Neural cell (in vitro differentiated cells): ENCODE data around the gene FBXO4.

Source experiments
- EP300 ChIP-seq: fragments of 450-650 bp; conservative IDR thresholded peaks from 2 replicates; pipeline ENCODE4 v1.6.1; 2014; ENCODE audit warnings: antibody characterized with exemption, mild to moderate bottlenecking, moderate library complexity; ENCODE audit not compliant: poor library complexity, severe bottlenecking
- EZH2 ChIP-seq: fragments of 200-600, 300-800 bp; shearing (Covaris generic), sonication (generic); IDR thresholded peaks from 2 replicates; pipeline ENCODE4 v1.6.1; 2014; ENCODE audit warnings: antibody characterized with exemption, low read length, borderline replicate concordance, mild to moderate bottlenecking; ENCODE audit not compliant: insufficient read depth, poor library complexity, severe bottlenecking
- MXI1 ChIP-seq: fragments of 450-650 bp; conservative IDR thresholded peaks from 2 replicates; pipeline ENCODE4 v1.6.1; 2014; ENCODE audit warnings: antibody characterized with exemption, mild to moderate bottlenecking; ENCODE audit not compliant: poor library complexity, severe bottlenecking
- POLR2AphosphoS5 ChIP-seq: IDR thresholded peaks from 2 replicates; pipeline ENCODE4 v1.6.1; 2012
- RAD21 ChIP-seq: fragments of 450-650 bp; conservative IDR thresholded peaks from 2 replicates; pipeline ENCODE4 v1.6.1; 2014; ENCODE audit warnings: antibody characterized with exemption, mild to moderate bottlenecking, moderate library complexity
- TAF1 ChIP-seq: IDR thresholded peaks from 2 replicates; pipeline ENCODE4 v1.6.1; 2012; ENCODE audit warnings: low read depth
- TF ChIP-seq, protein P1 (sequence below): fragments of 450-650 bp; IDR thresholded peaks from 2 replicates; pipeline ENCODE4 v1.5.1; 2014; ENCODE audit warnings: antibody characterized with exemption, mild to moderate bottlenecking, moderate library complexity; ENCODE audit not compliant: poor library complexity, severe bottlenecking
- TF ChIP-seq, protein P2 (sequence below): IDR thresholded peaks from 2 replicates; pipeline ENCODE4 v1.6.1; 2012; ENCODE audit warnings: borderline replicate concordance

- TF ChIP-seq, protein P1, sequence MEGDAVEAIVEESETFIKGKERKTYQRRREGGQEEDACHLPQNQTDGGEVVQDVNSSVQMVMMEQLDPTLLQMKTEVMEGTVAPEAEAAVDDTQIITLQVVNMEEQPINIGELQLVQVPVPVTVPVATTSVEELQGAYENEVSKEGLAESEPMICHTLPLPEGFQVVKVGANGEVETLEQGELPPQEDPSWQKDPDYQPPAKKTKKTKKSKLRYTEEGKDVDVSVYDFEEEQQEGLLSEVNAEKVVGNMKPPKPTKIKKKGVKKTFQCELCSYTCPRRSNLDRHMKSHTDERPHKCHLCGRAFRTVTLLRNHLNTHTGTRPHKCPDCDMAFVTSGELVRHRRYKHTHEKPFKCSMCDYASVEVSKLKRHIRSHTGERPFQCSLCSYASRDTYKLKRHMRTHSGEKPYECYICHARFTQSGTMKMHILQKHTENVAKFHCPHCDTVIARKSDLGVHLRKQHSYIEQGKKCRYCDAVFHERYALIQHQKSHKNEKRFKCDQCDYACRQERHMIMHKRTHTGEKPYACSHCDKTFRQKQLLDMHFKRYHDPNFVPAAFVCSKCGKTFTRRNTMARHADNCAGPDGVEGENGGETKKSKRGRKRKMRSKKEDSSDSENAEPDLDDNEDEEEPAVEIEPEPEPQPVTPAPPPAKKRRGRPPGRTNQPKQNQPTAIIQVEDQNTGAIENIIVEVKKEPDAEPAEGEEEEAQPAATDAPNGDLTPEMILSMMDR, result no peak
- TF ChIP-seq RAD21 (no peak), EP300 (no peak), MXI1 (no peak), TAF1 (no peak), POLR2AphosphoS5 (no peak), EZH2 (no peak)
- TF ChIP-seq, protein P2, sequence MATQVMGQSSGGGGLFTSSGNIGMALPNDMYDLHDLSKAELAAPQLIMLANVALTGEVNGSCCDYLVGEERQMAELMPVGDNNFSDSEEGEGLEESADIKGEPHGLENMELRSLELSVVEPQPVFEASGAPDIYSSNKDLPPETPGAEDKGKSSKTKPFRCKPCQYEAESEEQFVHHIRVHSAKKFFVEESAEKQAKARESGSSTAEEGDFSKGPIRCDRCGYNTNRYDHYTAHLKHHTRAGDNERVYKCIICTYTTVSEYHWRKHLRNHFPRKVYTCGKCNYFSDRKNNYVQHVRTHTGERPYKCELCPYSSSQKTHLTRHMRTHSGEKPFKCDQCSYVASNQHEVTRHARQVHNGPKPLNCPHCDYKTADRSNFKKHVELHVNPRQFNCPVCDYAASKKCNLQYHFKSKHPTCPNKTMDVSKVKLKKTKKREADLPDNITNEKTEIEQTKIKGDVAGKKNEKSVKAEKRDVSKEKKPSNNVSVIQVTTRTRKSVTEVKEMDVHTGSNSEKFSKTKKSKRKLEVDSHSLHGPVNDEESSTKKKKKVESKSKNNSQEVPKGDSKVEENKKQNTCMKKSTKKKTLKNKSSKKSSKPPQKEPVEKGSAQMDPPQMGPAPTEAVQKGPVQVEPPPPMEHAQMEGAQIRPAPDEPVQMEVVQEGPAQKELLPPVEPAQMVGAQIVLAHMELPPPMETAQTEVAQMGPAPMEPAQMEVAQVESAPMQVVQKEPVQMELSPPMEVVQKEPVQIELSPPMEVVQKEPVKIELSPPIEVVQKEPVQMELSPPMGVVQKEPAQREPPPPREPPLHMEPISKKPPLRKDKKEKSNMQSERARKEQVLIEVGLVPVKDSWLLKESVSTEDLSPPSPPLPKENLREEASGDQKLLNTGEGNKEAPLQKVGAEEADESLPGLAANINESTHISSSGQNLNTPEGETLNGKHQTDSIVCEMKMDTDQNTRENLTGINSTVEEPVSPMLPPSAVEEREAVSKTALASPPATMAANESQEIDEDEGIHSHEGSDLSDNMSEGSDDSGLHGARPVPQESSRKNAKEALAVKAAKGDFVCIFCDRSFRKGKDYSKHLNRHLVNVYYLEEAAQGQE, result no peak
These were observed 16.6 kb upstream of the FBXO4 start for GRCh38 chr5:41908374-41909079.
